H9 (cell line): Measurements from ENCODE around the gene SMIM41. TPM values are rescaled to one million over a fixed set of nuclear protein-coding genes. Genes with fewer than 3 reads are reported as not detected.

Experiments
- DNase-seq: peaks from one replicate; pipeline ENCODE4 v3.0.0-alpha.2; 2017
- H2AFZ ChIP-seq: one replicate; pipeline ENCODE4 v1.6.1; 2013; ENCODE audit warnings: mild to moderate bottlenecking, low read length, control low read depth, moderate library complexity
- H2AK5ac ChIP-seq: 2 replicates; pipeline ENCODE4 v1.6.1; 2013; ENCODE audit warnings: low read length, control low read depth, mixed read lengths; ENCODE audit not compliant: insufficient read length
- H2BK120ac ChIP-seq: one replicate; pipeline ENCODE4 v1.6.1; 2013; ENCODE audit warnings: low read depth, mild to moderate bottlenecking, low read length, control low read depth, inconsistent platforms; ENCODE audit not compliant: poor library complexity, severe bottlenecking
- H2BK12ac ChIP-seq: 2 replicates; pipeline ENCODE4 v1.6.1; 2013; ENCODE audit warnings: low read length, control low read depth, mixed read lengths, low read depth; ENCODE audit not compliant: insufficient read length
- H2BK15ac ChIP-seq: 2 replicates; pipeline ENCODE4 v1.6.1; 2013; ENCODE audit warnings: low read depth, low read length, control low read depth
- H2BK20ac ChIP-seq: one replicate; pipeline ENCODE4 v1.6.1; 2013; ENCODE audit warnings: low read depth, mild to moderate bottlenecking, low read length, control low read depth, inconsistent platforms; ENCODE audit not compliant: poor library complexity, severe bottlenecking
- H2BK5ac ChIP-seq: 2 replicates; pipeline ENCODE4 v1.6.1; 2013; ENCODE audit warnings: low read length, control low read depth, mixed read lengths; ENCODE audit not compliant: insufficient read length
- H3K14ac ChIP-seq: 2 replicates; pipeline ENCODE4 v1.6.1; 2013; ENCODE audit warnings: low read length, control low read depth; ENCODE audit not compliant: insufficient read depth
- H3K18ac ChIP-seq: 2 replicates; pipeline ENCODE4 v1.6.1; 2013; ENCODE audit warnings: low read depth, mild to moderate bottlenecking, mixed read lengths, low read length, control low read depth; ENCODE audit not compliant: insufficient read length
- H3K23ac ChIP-seq: 2 replicates; pipeline ENCODE4 v1.6.1; 2013; ENCODE audit warnings: low read length, control low read depth, mixed read lengths, low read depth; ENCODE audit not compliant: insufficient read length
- H3K23me2 ChIP-seq: 2 replicates; pipeline ENCODE4 v1.6.1; 2013; ENCODE audit warnings: low read depth, mild to moderate bottlenecking, mixed read lengths, low read length, control low read depth; ENCODE audit not compliant: insufficient read length, poor library complexity, severe bottlenecking
- H3K27ac ChIP-seq: 2 replicates; pipeline ENCODE4 v1.5.1; 2013; ENCODE audit warnings: low read length, control low read depth, mixed read lengths, low read depth; ENCODE audit not compliant: insufficient read length
- H3K27me3 ChIP-seq: 2 replicates; pipeline ENCODE4 v1.6.1; 2013; ENCODE audit warnings: low read length, control low read depth, inconsistent platforms; ENCODE audit not compliant: insufficient read depth
- H3K4ac ChIP-seq: 2 replicates; pipeline ENCODE4 v1.6.1; 2013; ENCODE audit warnings: low read depth, mild to moderate bottlenecking, control low read depth, inconsistent platforms, low read length, moderate library complexity
- H3K4me1 ChIP-seq: 2 replicates; pipeline ENCODE4 v1.6.1; 2013; ENCODE audit warnings: low read length, control low read depth, inconsistent platforms; ENCODE audit not compliant: insufficient read depth
- H3K4me2 ChIP-seq: 2 replicates; pipeline ENCODE4 v1.6.1; 2013; ENCODE audit warnings: low read length, control low read depth, mixed read lengths; ENCODE audit not compliant: insufficient read length, insufficient read depth
- H3K56ac ChIP-seq: 2 replicates; pipeline ENCODE4 v1.6.1; 2013; ENCODE audit warnings: low read depth, mild to moderate bottlenecking, mixed read lengths, low read length, control low read depth; ENCODE audit not compliant: insufficient read length
- H3K79me1 ChIP-seq: 2 replicates; pipeline ENCODE4 v1.6.1; 2013; ENCODE audit warnings: low read depth, mild to moderate bottlenecking, moderate library complexity, low read length, control low read depth, inconsistent platforms; ENCODE audit not compliant: insufficient read depth, poor library complexity, severe bottlenecking
- H3K79me2 ChIP-seq: 2 replicates; pipeline ENCODE4 v1.6.1; 2013; ENCODE audit warnings: low read length, control low read depth, inconsistent platforms; ENCODE audit not compliant: insufficient read depth
- H3K9ac ChIP-seq: 2 replicates; pipeline ENCODE4 v1.6.1; 2013; ENCODE audit warnings: low read length, control low read depth, mixed read lengths; ENCODE audit not compliant: insufficient read length; ENCODE audit errors: extremely low read depth
- H3K9me3 ChIP-seq: one replicate; pipeline ENCODE4 v1.6.1; 2013; ENCODE audit warnings: low read depth, low read length, inconsistent platforms; ENCODE audit not compliant: control insufficient read depth
- H3T11ph ChIP-seq: one replicate; pipeline ENCODE4 v1.6.1; 2013; ENCODE audit warnings: mild to moderate bottlenecking, low read length, control low read depth, inconsistent platforms
- H4K20me1 ChIP-seq: one replicate; pipeline ENCODE4 v1.6.1; 2013; ENCODE audit not compliant: control insufficient read depth, insufficient read length, insufficient read depth
- H4K5ac ChIP-seq: 2 replicates; pipeline ENCODE4 v1.6.1; 2013; ENCODE audit warnings: low read depth, mild to moderate bottlenecking, mixed read lengths, low read length, control low read depth; ENCODE audit not compliant: insufficient read length
- H4K8ac ChIP-seq: replicated peaks from 2 replicates; pipeline ENCODE4 v1.6.1; 2013; ENCODE audit warnings: low read length, control low read depth, mixed read lengths, low read depth; ENCODE audit not compliant: insufficient read length
- H4K91ac ChIP-seq: 2 replicates; pipeline ENCODE4 v1.6.1; 2013; ENCODE audit warnings: low read depth, mild to moderate bottlenecking, moderate library complexity, mixed read lengths, low read length, control low read depth; ENCODE audit not compliant: insufficient read length
- H3K27ac Mint-ChIP-seq, 3 experiments: 2 replicates in 2 of 3; 3 replicates in 1 of 3; pipeline ENCODE4 v1.8.0; 2020 to 2021; ENCODE audit warnings: mixed read lengths in 3 of 3, mild to moderate bottlenecking in 1 of 3, moderate library complexity in 1 of 3
- H3K27me3 Mint-ChIP-seq: 2 replicates; pipeline ENCODE4 v1.8.0; 2021; ENCODE audit warnings: low read depth, mild to moderate bottlenecking, moderate library complexity, mixed read lengths
- H3K36me3 Mint-ChIP-seq, 3 experiments: 2 replicates in 2 of 3; 3 replicates in 1 of 3; pipeline ENCODE4 v1.8.0; 2020 to 2021; ENCODE audit warnings: low read depth in 3 of 3, mixed read lengths in 3 of 3; ENCODE audit not compliant: insufficient read depth in 1 of 3
- H3K4me1 Mint-ChIP-seq, 2 experiments: 2 replicates each; pipeline ENCODE4 v1.8.0; 2020; ENCODE audit warnings: mixed read lengths in 2 of 2
- H3K4me3 Mint-ChIP-seq, 2 experiments: 2 replicates in 1 of 2; 3 replicates in 1 of 2; pipeline ENCODE4 v1.8.0; 2020 to 2021; ENCODE audit warnings: mild to moderate bottlenecking in 2 of 2, mixed read lengths in 2 of 2, moderate library complexity in 1 of 2
- H3K9me3 Mint-ChIP-seq, 2 experiments: 2 replicates in 1 of 2; 3 replicates in 1 of 2; pipeline ENCODE4 v1.8.0; 2020; ENCODE audit warnings: mild to moderate bottlenecking in 2 of 2, mixed read lengths in 2 of 2, moderate library complexity in 1 of 2
- CTCF ChIP-seq: fragments of 200-600 bp; sonication (generic); conservative IDR thresholded peaks from 3 replicates; pipeline ENCODE4 v1.8.0; 2021; ENCODE audit warnings: antibody characterized with exemption, mild to moderate bottlenecking
- WGBS: extraction: QIAGEN DNeasy Blood & Tissue Kit; methylation state at CpG from one replicate; pipeline ENCODE4 v1.1.7; 2013; ENCODE audit warnings: missing lambda C conversion rate, low lambda C conversion rate, mixed read lengths; ENCODE audit not compliant: insufficient read length; ENCODE audit errors: extremely low coverage; 5-methylcytosine and 5-hydroxymethylcytosine counted together
- total RNA-seq: library from RNA; stranded (reverse); gene quantifications from 2 replicates; pipeline ENCODE4 v1.2.1, GENCODE V29; 2021

SMIM41 gene
- total RNA-seq, 1 experiment from 2014 or later: not detected

- peaks cover 0 to 2% (median 0%) of the 10 kb centered on the region in 3 experiments; a peak in 1 of 7 replicates for H3K36me3 Mint-ChIP-seq
- no peak overlapping the region for H2AK5ac ChIP-seq
- no peak overlapping the region for H3K18ac ChIP-seq
- DNase-seq: no peak
- H3T11ph ChIP-seq: no peak overlapping the region
- no peak overlapping the region for H4K91ac ChIP-seq
- no peak overlapping the region for H3K23ac ChIP-seq
- H2AFZ ChIP-seq: no peak overlapping the region
- H4K5ac ChIP-seq: no peak overlapping the region
- H3K56ac ChIP-seq: no peak overlapping the region
- no peak overlapping the region for H2BK5ac ChIP-seq
- no peak overlapping the region for H3K14ac ChIP-seq
- no peak overlapping the region for H3K4me3 Mint-ChIP-seq
- H3K4me1 Mint-ChIP-seq: peaks cover 25 to 34% of the 10 kb centered on the region in 2 experiments
- no peak for TF ChIP-seq CTCF
- H3K27ac ChIP-seq: no peak overlapping the region
- H4K20me1 ChIP-seq: peaks cover 2% of the 10 kb centered on the region
- H3K9me3 ChIP-seq: no peaks in the 10 kb centered on the region
- no peak overlapping the region for H4K8ac ChIP-seq
- no peak overlapping the region for H3K4me2 ChIP-seq
- peaks cover 2% of the 10 kb centered on the region; the same call in 1 of the 2 replicates for H3K4me1 ChIP-seq
- H2BK15ac ChIP-seq: no peak overlapping the region
- H3K9ac ChIP-seq: no peak overlapping the region
- H3K27ac Mint-ChIP-seq: no peak overlapping the region
- peaks cover 2% of the 10 kb centered on the region; the same call in 1 of the 2 replicates for H3K27me3 ChIP-seq
- no peak overlapping the region for H2BK20ac ChIP-seq
- WGBS: no CpG with 5 or more reads among the region's 4 CpGs
- no peak overlapping the region for H2BK120ac ChIP-seq
- H3K23me2 ChIP-seq: peaks cover 10% of the 10 kb centered on the region
- H3K27me3 Mint-ChIP-seq: peaks cover 44% of the 10 kb centered on the region
- H3K4ac ChIP-seq: no peak overlapping the region
- peaks cover 2% of the 10 kb centered on the region; the same call in 1 of the 2 replicates for H3K79me2 ChIP-seq
- no peaks in the 10 kb centered on the region for H3K9me3 Mint-ChIP-seq
- no peak overlapping the region for H2BK12ac ChIP-seq
- H3K79me1 ChIP-seq: no peaks in the 10 kb centered on the region
These were observed 44.3 kb upstream of the SMIM41 start for GRCh38 chr12:52035190-52035589.
